CD14-positive monocyte (primary cell): Measurements from ENCODE around the gene AHCY. TPM values are rescaled to one million over a fixed set of nuclear protein-coding genes. Genes with fewer than 3 reads are reported as not detected.
"Not testable (repeated sequence)": the region's sequence is repeated elsewhere in the genome, so short reads cannot be mapped to it uniquely, and the experiment has no call there.

Source experiments
- DNase-seq, 3 donors: peaks; one replicate each; pipeline ENCODE4 v3.0.0-alpha.2; 2011 to 2022
- H2AFZ ChIP-seq: 2 replicates; pipeline ENCODE4 v1.6.0; 2012; ENCODE audit warnings: mild to moderate bottlenecking, low read depth, low read length, inconsistent platforms; ENCODE audit not compliant: insufficient read depth, poor library complexity, severe bottlenecking
- H3K27ac ChIP-seq, 2 donors: 1 replicate in 1 of 2; 2 replicates in 1 of 2; pipeline ENCODE4 v1.5.1; 2012 to 2013; ENCODE audit warnings: low read length in 2 of 2, control low read depth in 1 of 2, inconsistent platforms in 1 of 2, low read depth in 1 of 2, mild to moderate bottlenecking in 1 of 2
- H3K27me3 ChIP-seq, 2 donors: one replicate each; pipeline versions ENCODE4 v1.6.0 to v1.6.1; 2011 to 2013; ENCODE audit warnings: low read length in 2 of 2; ENCODE audit not compliant: control insufficient read depth in 2 of 2, insufficient read depth in 2 of 2
- H3K36me3 ChIP-seq, 2 donors: replicated peaks in 1 of 2; 1 replicate in 1 of 2; 2 replicates in 1 of 2; pipeline versions ENCODE4 v1.5.1 to v1.6.1; 2012 to 2013; ENCODE audit warnings: low read length in 2 of 2, control low read depth in 1 of 2, inconsistent platforms in 1 of 2, mild to moderate bottlenecking in 1 of 2; ENCODE audit not compliant: insufficient read depth in 2 of 2, control insufficient read depth in 1 of 2
- H3K4me1 ChIP-seq, 2 donors: 1 replicate in 1 of 2; 2 replicates in 1 of 2; pipeline versions ENCODE4 v1.5.1 to v1.6.1; 2012 to 2013; ENCODE audit warnings: low read length in 2 of 2, control low read depth in 1 of 2, inconsistent platforms in 1 of 2, mild to moderate bottlenecking in 1 of 2, moderate library complexity in 1 of 2; ENCODE audit not compliant: insufficient read depth in 2 of 2, control insufficient read depth in 1 of 2
- H3K4me2 ChIP-seq: replicated peaks from 2 replicates; pipeline ENCODE3; 2012; ENCODE audit warnings: low read length, moderate library complexity, mild to moderate bottlenecking; ENCODE audit not compliant: poor library complexity, severe bottlenecking; ENCODE audit errors: extremely low read depth
- H3K4me3 ChIP-seq, 3 experiments: fragments of 200-600 bp in 1 of 3; sonication (generic) in 1 of 3; replicated peaks in 1 of 3; 1 replicate in 2 of 3; 2 replicates in 1 of 3; pipeline ENCODE4 v1.5.1; 2011 to 2013; ENCODE audit warnings: low read length in 3 of 3, mild to moderate bottlenecking in 3 of 3, control low read depth in 2 of 3, low read depth in 2 of 3, inconsistent platforms in 1 of 3, moderate library complexity in 1 of 3
- H3K79me2 ChIP-seq: 2 replicates; pipeline ENCODE4 v1.6.0; 2012; ENCODE audit warnings: mild to moderate bottlenecking, control low read depth, inconsistent platforms, low read length, moderate library complexity; ENCODE audit not compliant: insufficient read depth
- H3K9ac ChIP-seq: 2 replicates; pipeline ENCODE4 v1.6.0; 2017; ENCODE audit warnings: low read length, mild to moderate bottlenecking; ENCODE audit not compliant: insufficient read depth, poor library complexity, severe bottlenecking
- H3K9me3 ChIP-seq, 2 donors: replicated peaks in 1 of 2; 1 replicate in 1 of 2; 2 replicates in 1 of 2; pipeline versions ENCODE4 v1.5.1 to v1.6.1; 2012 to 2013; ENCODE audit warnings: low read length in 2 of 2, control low read depth in 1 of 2; ENCODE audit not compliant: control insufficient read depth in 1 of 2, insufficient read depth in 1 of 2
- H4K20me1 ChIP-seq: 2 replicates; pipeline ENCODE4 v1.6.0; 2012; ENCODE audit warnings: mild to moderate bottlenecking, low read length, control low read depth, moderate library complexity; ENCODE audit not compliant: insufficient read depth
- H3K27ac Mint-ChIP-seq, 7 donors: one replicate each; pipeline ENCODE4 v1.8.0; 2020; ENCODE audit warnings: mild to moderate bottlenecking in 7 of 7, mixed read lengths in 7 of 7, moderate library complexity in 6 of 7, inconsistent platforms in 2 of 7
- H3K27me3 Mint-ChIP-seq, 3 donors: one replicate each; pipeline ENCODE4 v1.8.0; 2021 to 2022; ENCODE audit warnings: low read depth in 3 of 3, mild to moderate bottlenecking in 3 of 3, mixed read lengths in 3 of 3, moderate library complexity in 3 of 3, inconsistent platforms in 1 of 3
- H3K36me3 Mint-ChIP-seq, 2 donors: one replicate each; pipeline ENCODE4 v1.8.0; 2020; ENCODE audit warnings: mixed read lengths in 2 of 2, inconsistent platforms in 1 of 2, mild to moderate bottlenecking in 1 of 2
- H3K4me1 Mint-ChIP-seq: one replicate; pipeline ENCODE4 v1.8.0; 2020; ENCODE audit warnings: mild to moderate bottlenecking, mixed read lengths
- H3K4me3 Mint-ChIP-seq, 2 donors: one replicate each; pipeline ENCODE4 v1.8.0; 2020; ENCODE audit warnings: mild to moderate bottlenecking in 2 of 2, mixed read lengths in 2 of 2, moderate library complexity in 1 of 2
- H3K9me3 Mint-ChIP-seq, 7 donors: one replicate each; pipeline ENCODE4 v1.8.0; 2020 to 2022; ENCODE audit warnings: mixed read lengths in 7 of 7, mild to moderate bottlenecking in 6 of 7, moderate library complexity in 6 of 7, inconsistent platforms in 2 of 7
- CTCF ChIP-seq: fragments of 200-600 bp; IDR thresholded peaks from one replicate; pipeline ENCODE4 v1.8.0; 2022; ENCODE audit warnings: antibody characterized with exemption, mild to moderate bottlenecking
- WGBS: methylation state at CpG from one replicate; pipeline ENCODE4 v1.1.5; 2013; ENCODE audit warnings: missing lambda C conversion rate; ENCODE audit not compliant: insufficient coverage; 5-methylcytosine and 5-hydroxymethylcytosine counted together
- intact Hi-C, 2 donors: fragments of 100-400 bp; cut with micrococcal nuclease; formaldehyde crosslinking; loops; one replicate each; pipeline versions ENCODE4 v1.15.0 to v1.15.1; 2023
- polyA plus RNA-seq, 3 donors: library from polyadenylated mRNA; depleted of rRNA in 1 of 3; unstranded in 2 of 3; stranded (reverse) in 1 of 3; fragments of 300-500 nt in 2 of 3; fragments of >200 nt in 1 of 3; fragmentation: Illumina TruSeq in 2 of 3; gene quantifications; 1 replicate in 2 of 3; 2 replicates in 1 of 3; pipeline ENCODE4 v1.2.3, GENCODE V29; 2012 to 2021

Gene AHCY
- polyA plus RNA-seq, 3 donors, result 35.7 to 42.7 (median 41.1) TPM

GRCh38 chr20:34243377-34243776 is 59.8 kb downstream of the AHCY start:
- Mint-ChIP-seq H3K9me3 (peaks cover 0 to 5% (median under 1%) of the 10 kb centered on the region in 7 donors), H3K27me3 (peaks cover 1 to 8% (median 4%) of the 10 kb centered on the region in 3 donors), H3K36me3 (peaks cover 0 to 1% of the 10 kb centered on the region in 2 donors), H3K27ac (no peak overlapping the region), H3K4me1 (peaks cover 21% of the 10 kb centered on the region), H3K4me3 (no peak overlapping the region)
- intact Hi-C loops, result no loop called here
- H3K4me2 ChIP-seq, result no peak overlapping the region
- no peak for DNase-seq
- H3K27me3 ChIP-seq, result no peaks in the 10 kb centered on the region
- peaks cover 17 to 18% of the 10 kb centered on the region in 2 donors for H3K4me1 ChIP-seq
- TF ChIP-seq CTCF, result no peak
- H3K9me3 ChIP-seq, result no peaks in the 10 kb centered on the region
- no peaks in the 10 kb centered on the region for H3K36me3 ChIP-seq
- H4K20me1 ChIP-seq, result no peaks in the 10 kb centered on the region
- H3K79me2 ChIP-seq, result no peaks in the 10 kb centered on the region
- H2AFZ ChIP-seq, result no peak overlapping the region
- H3K27ac ChIP-seq, result no peak overlapping the region
- no CpG with 5 or more reads among the region's 3 CpGs for WGBS
- H3K4me3 ChIP-seq, result no peak overlapping the region
- no peak overlapping the region for H3K9ac ChIP-seq

- no peak overlapping the region for H3K4me3 ChIP-seq
- DNase-seq, result no peak
- H3K36me3 ChIP-seq, result no peaks in the 10 kb centered on the region
- H4K20me1 ChIP-seq, result no peaks in the 10 kb centered on the region
- peaks cover under 1 to 10% (median 5%) of the 10 kb centered on the region in 7 donors for H3K9me3 Mint-ChIP-seq
- H3K27me3 ChIP-seq, result no peaks in the 10 kb centered on the region
- no peak overlapping the region for H3K9ac ChIP-seq
- no peak for TF ChIP-seq CTCF
- H3K36me3 Mint-ChIP-seq, result peaks cover 0 to 1% of the 10 kb centered on the region in 2 donors
- H3K9me3 ChIP-seq, result no peaks in the 10 kb centered on the region
- peaks cover 13 to 14% of the 10 kb centered on the region in 2 donors for H3K4me1 ChIP-seq
- H3K4me3 Mint-ChIP-seq, result no peak overlapping the region
- no peak overlapping the region for H3K27ac ChIP-seq
- no peak overlapping the region for H3K27ac Mint-ChIP-seq
- no CpG with 5 or more reads among the region's 1 CpG for WGBS
- peaks cover 3 to 8% (median 4%) of the 10 kb centered on the region in 3 donors for H3K27me3 Mint-ChIP-seq
- no peak overlapping the region for H3K4me2 ChIP-seq
- intact Hi-C loops, result no loop called here
- H3K79me2 ChIP-seq, result no peaks in the 10 kb centered on the region
- peaks cover 16% of the 10 kb centered on the region for H3K4me1 Mint-ChIP-seq
- no peak overlapping the region for H2AFZ ChIP-seq
Measured at GRCh38 chr20:34242879-34243278, 60.3 kb downstream of the AHCY start.

GRCh38 chr20:34242015-34242414 is 61.1 kb downstream of the AHCY start:
- H3K27ac Mint-ChIP-seq, H3K36me3 Mint-ChIP-seq, H3K4me2 ChIP-seq, H3K27ac ChIP-seq, H3K4me1 Mint-ChIP-seq, H3K4me1 ChIP-seq, intact Hi-C loops, H3K9me3 ChIP-seq, H3K27me3 ChIP-seq, H3K9ac ChIP-seq, H3K4me3 Mint-ChIP-seq, H3K4me3 ChIP-seq, H3K36me3 ChIP-seq, DNase-seq, H3K27me3 Mint-ChIP-seq, H4K20me1 ChIP-seq, H3K79me2 ChIP-seq, H2AFZ ChIP-seq: not testable (repeated sequence)
- peaks cover 8 to 13% (median 12%) of the 10 kb centered on the region in 7 donors for H3K9me3 Mint-ChIP-seq
- no CpG with 5 or more reads among the region's 4 CpGs for WGBS
